Naive thymus-derived CD8-positive, alpha-beta T cell (primary cell): Measurements from ENCODE around the gene HDAC9. TPM values are rescaled to one million over a fixed set of nuclear protein-coding genes. Genes with fewer than 3 reads are reported as not detected.

Experiments
- ATAC-seq, 2 donors: fragments of 150-1000 bp; cut with Tn5 transposase in 1 of 2; sonication (Bioruptor Pico), chemical (Tn5 transposase) in 1 of 2; 1 replicate in 1 of 2; 2 replicates in 1 of 2; pipeline ENCODE4 v1.10.0; 2021; ENCODE audit warnings: mild to moderate bottlenecking in 2 of 2, moderate library complexity in 2 of 2
- POLR2A ChIA-PET: fragments of 350-600 bp; sonication (Branson Sonifier 250); formaldehyde crosslinking; loops from one replicate; lab custom pipeline; 2021; ENCODE audit warnings: antibody characterized with exemption; lab: Charles Lee
- DNase-seq, 10 donors: peaks; one replicate each; pipeline versions ENCODE4 v3.0.0 to v3.0.0-alpha.2; 2020 to 2022
- H3K27ac Mint-ChIP-seq, 10 donors: one replicate each; pipeline ENCODE4 v1.8.0; 2020 to 2022; ENCODE audit warnings: mild to moderate bottlenecking in 10 of 10, mixed read lengths in 10 of 10, moderate library complexity in 4 of 10, inconsistent platforms in 1 of 10
- H3K27me3 Mint-ChIP-seq, 5 donors: one replicate each; pipeline ENCODE4 v1.8.0; 2021 to 2022; ENCODE audit warnings: mixed read lengths in 5 of 5
- H3K36me3 Mint-ChIP-seq, 3 donors: one replicate each; pipeline ENCODE4 v1.8.0; 2020 to 2022; ENCODE audit warnings: mixed read lengths in 3 of 3, mild to moderate bottlenecking in 2 of 3, inconsistent platforms in 1 of 3
- H3K4me1 Mint-ChIP-seq, 4 donors: one replicate each; pipeline ENCODE4 v1.8.0; 2021 to 2022; ENCODE audit warnings: mixed read lengths in 4 of 4
- H3K4me3 Mint-ChIP-seq, 10 donors: one replicate each; pipeline ENCODE4 v1.8.0; 2020 to 2022; ENCODE audit warnings: mild to moderate bottlenecking in 10 of 10, mixed read lengths in 10 of 10, moderate library complexity in 6 of 10, inconsistent platforms in 1 of 10
- H3K9me3 Mint-ChIP-seq, 9 donors: one replicate each; pipeline ENCODE4 v1.8.0; 2020 to 2022; ENCODE audit warnings: mixed read lengths in 9 of 9, mild to moderate bottlenecking in 3 of 9, inconsistent platforms in 1 of 9, moderate library complexity in 1 of 9
- polyA plus RNA-seq, 3 donors: library from polyadenylated mRNA; unstranded; fragments of 300-500 nt; fragmentation: Illumina TruSeq; gene quantifications; one replicate each; pipeline ENCODE4 v1.2.3, GENCODE V29; 2021
- total RNA-seq, 8 experiments: library from RNA in 2 of 8; stranded (reverse) in 2 of 8; gene quantifications; one replicate each; pipeline ENCODE4 v1.2.3 and lab custom pipeline; 2021 to 2026

The HDAC9 gene
- total and polyA plus RNA-seq, 5 experiments from 2014 or later = 0.03 to 3.1 (median 2.0) TPM

- no peak for DNase-seq
- POLR2A ChIA-PET = no interaction called here
- Mint-ChIP-seq H3K4me3 (no peak overlapping the region), H3K4me1 (no peaks in the 10 kb centered on the region), H3K9me3 (peaks cover 0 to 1% (median 0%) of the 10 kb centered on the region in 9 donors), H3K27me3 (no peaks in the 10 kb centered on the region), H3K27ac (no peak overlapping the region), H3K36me3 (no peaks in the 10 kb centered on the region)
- no peak for ATAC-seq
These were observed 265.3 kb downstream of the HDAC9 start for GRCh38 chr7:18760631-18761445.

GRCh38 chr7:18762189-18762588 lies 266.6 kb downstream of the HDAC9 start:
- no peak overlapping the region for H3K4me3 Mint-ChIP-seq

GRCh38 chr7:18768256-18768655 lies 272.7 kb downstream of the HDAC9 start:
- Mint-ChIP-seq H3K36me3 (no peaks in the 10 kb centered on the region), H3K4me1 (no peaks in the 10 kb centered on the region), H3K27ac (no peak overlapping the region), H3K4me3 (no peak overlapping the region), H3K27me3 (peaks cover 0 to 3% (median 0%) of the 10 kb centered on the region in 5 donors), H3K9me3 (peaks cover 0 to 4% (median 0%) of the 10 kb centered on the region in 9 donors)
- DNase-seq (no peak), ATAC-seq (no peak)
- POLR2A ChIA-PET = no interaction called here

More at GRCh38 chr7:18762189-18762588, 266.6 kb downstream of the HDAC9 start:
- POLR2A ChIA-PET = no interaction called here
- DNase-seq = no peak
- Mint-ChIP-seq H3K27ac (no peak overlapping the region), H3K9me3 (no peaks in the 10 kb centered on the region), H3K4me1 (no peaks in the 10 kb centered on the region), H3K27me3 (no peaks in the 10 kb centered on the region), H3K36me3 (no peaks in the 10 kb centered on the region)
- no peak for ATAC-seq

GRCh38 chr7:18770154-18770811 lies 274.7 kb downstream of the HDAC9 start:
- no peak for ATAC-seq

GRCh38 chr7:18770822-18771221 lies 275.3 kb downstream of the HDAC9 start:
- Mint-ChIP-seq H3K36me3 (no peaks in the 10 kb centered on the region), H3K4me1 (no peaks in the 10 kb centered on the region), H3K27ac (no peak overlapping the region), H3K4me3 (no peak overlapping the region), H3K9me3 (peaks cover 0 to 4% (median 0%) of the 10 kb centered on the region in 9 donors), H3K27me3 (peaks cover 0 to 3% (median 0%) of the 10 kb centered on the region in 5 donors)
- ATAC-seq (no peak), DNase-seq (no peak)
- POLR2A ChIA-PET = no interaction called here

More at GRCh38 chr7:18770154-18770811, 274.7 kb downstream of the HDAC9 start:
- Mint-ChIP-seq H3K9me3 (peaks cover 0 to 4% (median 0%) of the 10 kb centered on the region in 9 donors), H3K36me3 (no peaks in the 10 kb centered on the region), H3K4me1 (no peaks in the 10 kb centered on the region), H3K4me3 (no peak overlapping the region), H3K27ac (no peak overlapping the region), H3K27me3 (peaks cover 0 to 3% (median 0%) of the 10 kb centered on the region in 5 donors)
- POLR2A ChIA-PET = no interaction called here
- DNase-seq = no peak

- POLR2A ChIA-PET = no interaction called here
- H3K4me3 Mint-ChIP-seq = no peak overlapping the region
- DNase-seq (no peak), ATAC-seq (no peak)
- peaks cover 0 to 7% (median 0%) of the 10 kb centered on the region in 5 donors for H3K27me3 Mint-ChIP-seq
- peaks cover 0 to 4% (median 0%) of the 10 kb centered on the region in 9 donors for H3K9me3 Mint-ChIP-seq
- no peaks in the 10 kb centered on the region for H3K36me3 Mint-ChIP-seq
- H3K27ac Mint-ChIP-seq = no peak overlapping the region
- no peaks in the 10 kb centered on the region for H3K4me1 Mint-ChIP-seq
These were observed 276.5 kb downstream of the HDAC9 start for GRCh38 chr7:18771834-18772566.

- ATAC-seq = no peak
These were observed 277.0 kb downstream of the HDAC9 start for GRCh38 chr7:18772567-18772965.

GRCh38 chr7:18777314-18777713 lies 281.8 kb downstream of the HDAC9 start:
- Mint-ChIP-seq H3K36me3 (no peaks in the 10 kb centered on the region), H3K27ac (no peak overlapping the region)

More at GRCh38 chr7:18772567-18772965, 277.0 kb downstream of the HDAC9 start:
- Mint-ChIP-seq H3K9me3 (peaks cover 0 to 4% (median 0%) of the 10 kb centered on the region in 9 donors), H3K4me3 (no peak overlapping the region), H3K36me3 (no peaks in the 10 kb centered on the region), H3K4me1 (no peaks in the 10 kb centered on the region), H3K27me3 (peaks cover 0 to 7% (median 0%) of the 10 kb centered on the region in 5 donors), H3K27ac (no peak overlapping the region)
- no peak for DNase-seq
- POLR2A ChIA-PET = no interaction called here

GRCh38 chr7:18778594-18778993 lies 283.0 kb downstream of the HDAC9 start:
- no peak for ATAC-seq
- H3K9me3 Mint-ChIP-seq = peaks cover 0 to 3% (median 0%) of the 10 kb centered on the region in 9 donors
- peaks cover 0 to 4% (median 0%) of the 10 kb centered on the region in 5 donors for H3K27me3 Mint-ChIP-seq
- DNase-seq = no peak
- no peaks in the 10 kb centered on the region for H3K36me3 Mint-ChIP-seq
- H3K4me1 Mint-ChIP-seq = no peaks in the 10 kb centered on the region
- H3K27ac Mint-ChIP-seq = no peak overlapping the region
- POLR2A ChIA-PET = no interaction called here
- no peak overlapping the region for H3K4me3 Mint-ChIP-seq

More at GRCh38 chr7:18777314-18777713, 281.8 kb downstream of the HDAC9 start:
- DNase-seq (no peak), ATAC-seq (no peak)
- Mint-ChIP-seq H3K4me3 (no peak overlapping the region), H3K9me3 (peaks cover 0 to 4% (median 0%) of the 10 kb centered on the region in 9 donors), H3K27me3 (peaks cover 0 to 7% (median 0%) of the 10 kb centered on the region in 5 donors), H3K4me1 (no peaks in the 10 kb centered on the region)
- POLR2A ChIA-PET = no interaction called here

GRCh38 chr7:18780266-18780665 lies 284.7 kb downstream of the HDAC9 start:
- no peak for ATAC-seq
- Mint-ChIP-seq H3K4me3 (no peak overlapping the region), H3K4me1 (no peaks in the 10 kb centered on the region), H3K27me3 (peaks cover 0 to 4% (median 0%) of the 10 kb centered on the region in 5 donors), H3K9me3 (peaks cover 0 to 3% (median 0%) of the 10 kb centered on the region in 9 donors), H3K36me3 (no peaks in the 10 kb centered on the region), H3K27ac (no peak overlapping the region)
- POLR2A ChIA-PET = no interaction called here
- DNase-seq = no peak

- DNase-seq (no peak), ATAC-seq (no peak)
- peaks cover 0 to 4% (median 0%) of the 10 kb centered on the region in 5 donors for H3K27me3 Mint-ChIP-seq
- peaks cover 0 to 3% (median 0%) of the 10 kb centered on the region in 9 donors for H3K9me3 Mint-ChIP-seq
- H3K36me3 Mint-ChIP-seq = no peaks in the 10 kb centered on the region
- POLR2A ChIA-PET = no interaction called here
- no peak overlapping the region for H3K4me3 Mint-ChIP-seq
- no peak overlapping the region for H3K27ac Mint-ChIP-seq
- no peaks in the 10 kb centered on the region for H3K4me1 Mint-ChIP-seq
These were observed 285.4 kb downstream of the HDAC9 start for GRCh38 chr7:18780938-18781337.

- Mint-ChIP-seq H3K36me3 (peaks cover 0 to 2% (median 0%) of the 10 kb centered on the region in 3 donors), H3K27ac (no peak overlapping the region), H3K4me3 (no peak overlapping the region), H3K27me3 (no peaks in the 10 kb centered on the region), H3K9me3 (peaks cover 0 to 33% (median 5%) of the 10 kb centered on the region in 9 donors), H3K4me1 (no peaks in the 10 kb centered on the region)
- POLR2A ChIA-PET = no interaction called here
- ATAC-seq = no peak
- DNase-seq = no peak
These were observed 290.7 kb downstream of the HDAC9 start for GRCh38 chr7:18786196-18786727.
